Breast epithelium (tissue), 4 donors: ENCODE measurements around the gene ANKS1B. TPM values are rescaled to one million over a fixed set of nuclear protein-coding genes. Genes with fewer than 3 reads are reported as not detected.

Source experiments
- DNase-seq, 2 donors: peaks; one replicate each; pipeline ENCODE4 v3.0.0-alpha.2; 2019; ENCODE audit warnings: low spot score in 2 of 2
- H3K27ac ChIP-seq, 2 donors: fragments of 200-600 bp; sonication (generic) in 1 of 2; one replicate each; pipeline ENCODE4 v1.5.1; 2016 to 2019; ENCODE audit warnings: mild to moderate bottlenecking in 1 of 2
- H3K27me3 ChIP-seq, 2 donors: fragments of 200-600 bp; sonication (generic) in 1 of 2; one replicate each; pipeline versions ENCODE4 v1.5.1 to v1.6.0; 2017 to 2019; ENCODE audit warnings: control low read depth in 1 of 2, mild to moderate bottlenecking in 1 of 2
- H3K36me3 ChIP-seq: fragments of 200-600 bp; one replicate; pipeline ENCODE4 v1.5.1; 2019
- H3K4me1 ChIP-seq, 2 donors: fragments of 200-600 bp; sonication (generic); one replicate each; pipeline ENCODE4 v1.5.1; 2016 to 2019; ENCODE audit warnings: control low read depth in 1 of 2
- H3K4me3 ChIP-seq, 3 donors: fragments of 200-600 bp; sonication (generic); 1 replicate in 2 of 3; 2 replicates in 1 of 3; pipeline ENCODE4 v1.5.1; 2016 to 2019; ENCODE audit warnings: mild to moderate bottlenecking in 3 of 3, moderate library complexity in 2 of 3
- H3K9me3 ChIP-seq, 2 donors: fragments of 200-600 bp; sonication (generic) in 1 of 2; one replicate each; pipeline ENCODE4 v1.5.1; 2016 to 2019; ENCODE audit warnings: control low read depth in 1 of 2
- POLR2A ChIP-seq: fragments of 450-650 bp; IDR thresholded peaks from one replicate; pipeline ENCODE4 v1.6.1; 2016; ENCODE audit warnings: antibody characterized with exemption, mild to moderate bottlenecking, moderate library complexity
- POLR2AphosphoS5 ChIP-seq, 3 donors: sonication (generic); formaldehyde crosslinking; IDR thresholded peaks; one replicate each; pipeline ENCODE4 v1.6.1; 2017; ENCODE audit warnings: antibody characterized with exemption in 3 of 3
- intact Hi-C: fragments of 100-400 bp; cut with DNase I; formaldehyde crosslinking; loops from one replicate; pipeline ENCODE4 v1.15.1; 2023; ENCODE audit warnings: low total_unique reads
- total RNA-seq, 3 donors: library from RNA; depleted of rRNA; stranded (reverse); fragments of >200 nt; gene quantifications; one replicate each; pipeline ENCODE4 v1.1.0, GENCODE V29; 2016
- TF ChIP-seq, protein P1 (sequence below), 3 donors: fragments of 450-650 bp; IDR thresholded peaks; one replicate each; pipeline ENCODE4 v1.5.1; 2016 to 2017; ENCODE audit warnings: antibody characterized with exemption in 3 of 3, mild to moderate bottlenecking in 3 of 3, moderate library complexity in 3 of 3

Gene ANKS1B
- total RNA-seq, 3 donors from 2014 or later, result 16.6 to 115 (median 32.4) TPM

DNA sequence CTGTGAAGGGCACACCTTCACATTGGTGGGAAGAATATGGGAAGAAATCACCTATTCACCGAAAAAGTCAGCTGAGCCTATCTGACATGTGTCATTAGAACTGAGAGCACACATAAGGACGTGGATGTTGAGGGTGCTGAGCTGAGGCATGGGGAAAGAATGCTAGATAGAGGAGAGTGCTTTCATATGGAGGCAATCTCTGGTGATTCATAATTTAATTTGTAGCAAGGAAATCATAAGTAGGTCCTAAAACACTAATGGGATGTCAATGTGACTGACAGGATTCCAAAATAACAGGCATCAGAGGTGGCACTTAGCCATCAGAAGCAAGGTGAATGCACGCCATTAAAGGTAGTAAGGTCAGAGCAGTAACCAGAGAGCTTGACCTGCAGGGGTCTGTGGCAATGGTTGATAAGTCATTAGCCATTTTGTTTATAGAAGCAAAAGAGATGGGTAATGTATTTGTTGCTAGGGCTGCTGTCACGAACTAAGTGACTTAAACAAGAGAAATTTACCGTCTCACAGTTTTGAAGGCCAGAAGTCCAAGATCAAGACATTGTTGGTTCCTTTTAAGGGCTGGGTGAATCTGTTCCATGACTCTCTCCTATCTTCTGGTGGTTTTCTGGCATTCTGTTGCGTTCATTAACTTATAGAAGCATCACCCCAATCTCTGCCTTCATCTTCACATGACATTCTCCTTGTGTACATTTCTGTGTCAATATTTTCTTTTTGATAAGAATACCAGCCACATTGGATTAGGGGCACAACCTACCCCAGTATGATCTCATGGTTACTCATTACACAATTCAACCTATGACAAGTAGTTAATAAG is 69.3 kb downstream of the ANKS1B start:
- DNase-seq, result no peak
- TF ChIP-seq POLR2AphosphoS5 (IDR thresholded peaks at IDR 0.05), result no peak
- TF ChIP-seq, protein P1, sequence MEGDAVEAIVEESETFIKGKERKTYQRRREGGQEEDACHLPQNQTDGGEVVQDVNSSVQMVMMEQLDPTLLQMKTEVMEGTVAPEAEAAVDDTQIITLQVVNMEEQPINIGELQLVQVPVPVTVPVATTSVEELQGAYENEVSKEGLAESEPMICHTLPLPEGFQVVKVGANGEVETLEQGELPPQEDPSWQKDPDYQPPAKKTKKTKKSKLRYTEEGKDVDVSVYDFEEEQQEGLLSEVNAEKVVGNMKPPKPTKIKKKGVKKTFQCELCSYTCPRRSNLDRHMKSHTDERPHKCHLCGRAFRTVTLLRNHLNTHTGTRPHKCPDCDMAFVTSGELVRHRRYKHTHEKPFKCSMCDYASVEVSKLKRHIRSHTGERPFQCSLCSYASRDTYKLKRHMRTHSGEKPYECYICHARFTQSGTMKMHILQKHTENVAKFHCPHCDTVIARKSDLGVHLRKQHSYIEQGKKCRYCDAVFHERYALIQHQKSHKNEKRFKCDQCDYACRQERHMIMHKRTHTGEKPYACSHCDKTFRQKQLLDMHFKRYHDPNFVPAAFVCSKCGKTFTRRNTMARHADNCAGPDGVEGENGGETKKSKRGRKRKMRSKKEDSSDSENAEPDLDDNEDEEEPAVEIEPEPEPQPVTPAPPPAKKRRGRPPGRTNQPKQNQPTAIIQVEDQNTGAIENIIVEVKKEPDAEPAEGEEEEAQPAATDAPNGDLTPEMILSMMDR (IDR thresholded peaks at IDR 0.05), result no peak
- TF ChIP-seq POLR2A, result no peak
- Histone ChIP-seq H3K27me3 (no peaks in the 10 kb centered on the region), H3K27ac (no peak overlapping the region), H3K9me3 (no peaks in the 10 kb centered on the region), H3K4me1 (no peaks in the 10 kb centered on the region), H3K4me3 (no peak overlapping the region), H3K36me3 (no peaks in the 10 kb centered on the region)
- intact Hi-C loops, result no loop called here

GRCh38 chr12:99914206-99914605 is 70.5 kb downstream of the ANKS1B start:
- intact Hi-C loops, result no loop called here
- H3K27me3 ChIP-seq, result no peaks in the 10 kb centered on the region
- H3K9me3 ChIP-seq, result no peaks in the 10 kb centered on the region
- H3K4me1 ChIP-seq, result no peaks in the 10 kb centered on the region
- TF ChIP-seq, protein P1 (IDR thresholded peaks at IDR 0.05), result no peak
- TF ChIP-seq POLR2A, result no peak
- no peak for TF ChIP-seq POLR2AphosphoS5 (IDR thresholded peaks at IDR 0.05)
- no peak for DNase-seq
- no peaks in the 10 kb centered on the region for H3K36me3 ChIP-seq
- no peak overlapping the region for H3K4me3 ChIP-seq
- H3K27ac ChIP-seq, result peak overlapping the region; percentile 12 to 55

- intact Hi-C loops, result no loop called here
- Histone ChIP-seq H3K9me3 (no peaks in the 10 kb centered on the region), H3K27me3 (no peaks in the 10 kb centered on the region), H3K36me3 (no peaks in the 10 kb centered on the region), H3K27ac (peak overlapping the region; percentile 38 to 59), H3K4me1 (no peaks in the 10 kb centered on the region), H3K4me3 (no peak overlapping the region)
- no peak for DNase-seq
- TF ChIP-seq, protein P1 (IDR thresholded peaks at IDR 0.05), result no peak
- no peak for TF ChIP-seq POLR2A
These were observed 72.8 kb downstream of the ANKS1B start for GRCh38 chr12:99911967-99912366.

DNA sequence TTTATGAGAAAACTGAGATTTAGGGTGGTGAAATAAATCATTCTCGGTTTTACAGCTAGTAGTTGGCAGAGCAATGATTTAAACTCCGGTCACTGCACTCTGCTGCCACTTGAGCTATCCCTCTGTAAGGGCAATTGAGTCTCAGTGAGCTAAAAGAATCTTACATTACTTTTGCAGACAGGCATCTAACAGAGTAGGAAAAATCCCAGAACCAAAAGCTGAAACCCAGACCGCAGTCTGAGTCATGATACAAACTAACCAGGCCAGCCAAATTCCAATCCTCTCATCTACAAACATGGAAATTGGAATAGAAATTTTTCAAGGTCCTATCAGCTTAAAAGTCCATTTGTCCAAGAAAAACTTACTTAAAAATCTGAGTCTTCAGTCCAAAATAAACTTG is 73.7 kb downstream of the ANKS1B start:
- peak overlapping the region; percentile 57 to 59 for H3K27ac ChIP-seq
- TF ChIP-seq POLR2A (no peak), POLR2AphosphoS5 (IDR thresholded peaks at IDR 0.05) (no peak)
- TF ChIP-seq, protein P1 (IDR thresholded peaks at IDR 0.05), result no peak
- H3K9me3 ChIP-seq, result no peaks in the 10 kb centered on the region
- H3K4me3 ChIP-seq, result peak overlapping the region in 1 of 3 donors; percentile 12
- H3K4me1 ChIP-seq, result no peaks in the 10 kb centered on the region
- H3K27me3 ChIP-seq, result no peaks in the 10 kb centered on the region
- intact Hi-C loops, result no loop called here
- H3K36me3 ChIP-seq, result no peaks in the 10 kb centered on the region
- DNase-seq, result peak in 1 of 2 donors; percentile 37

DNA sequence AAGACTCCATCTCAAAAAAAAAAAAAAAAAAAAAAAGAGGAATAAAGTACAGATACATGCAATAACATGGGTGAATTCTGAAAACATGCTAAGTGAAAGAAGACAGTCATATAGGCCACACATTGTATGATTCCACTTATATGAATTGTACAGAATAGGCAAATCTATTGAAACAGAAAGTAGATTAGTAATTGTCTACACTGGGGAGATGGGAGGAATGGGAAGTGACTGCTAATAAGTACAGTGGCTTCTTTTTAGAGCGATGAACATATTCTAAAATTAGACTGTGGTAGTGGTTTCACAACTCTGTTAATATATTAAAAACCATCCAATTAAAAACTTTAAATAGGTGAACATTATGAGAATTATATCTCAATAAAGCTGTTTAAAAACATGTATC is 74.4 kb downstream of the ANKS1B start:
- H3K4me3 ChIP-seq, result no peak overlapping the region
- no peaks in the 10 kb centered on the region for H3K36me3 ChIP-seq
- H3K4me1 ChIP-seq, result no peaks in the 10 kb centered on the region
- TF ChIP-seq, protein P1 (IDR thresholded peaks at IDR 0.05), result no peak
- TF ChIP-seq POLR2AphosphoS5 (IDR thresholded peaks at IDR 0.05), result no peak
- TF ChIP-seq POLR2A, result no peak
- intact Hi-C loops, result no loop called here
- H3K27me3 ChIP-seq, result no peaks in the 10 kb centered on the region
- H3K9me3 ChIP-seq, result no peaks in the 10 kb centered on the region
- peak overlapping the region; percentile 57 to 59 for H3K27ac ChIP-seq
- DNase-seq, result no peak
